Measurements from ENCODE around the gene CSRP2. TPM values are rescaled to one million over a fixed set of nuclear protein-coding genes. Genes with fewer than 3 reads are reported as not detected.
A peak's percentile ranks its signal among the peaks of the same experiment; 100 is the strongest.

Gene CSRP2
- total and polyA plus RNA-seq, 5 experiments from 2014 or later = 0.32 to 0.80 (median 0.68) TPM; not detected in 2

DNA sequence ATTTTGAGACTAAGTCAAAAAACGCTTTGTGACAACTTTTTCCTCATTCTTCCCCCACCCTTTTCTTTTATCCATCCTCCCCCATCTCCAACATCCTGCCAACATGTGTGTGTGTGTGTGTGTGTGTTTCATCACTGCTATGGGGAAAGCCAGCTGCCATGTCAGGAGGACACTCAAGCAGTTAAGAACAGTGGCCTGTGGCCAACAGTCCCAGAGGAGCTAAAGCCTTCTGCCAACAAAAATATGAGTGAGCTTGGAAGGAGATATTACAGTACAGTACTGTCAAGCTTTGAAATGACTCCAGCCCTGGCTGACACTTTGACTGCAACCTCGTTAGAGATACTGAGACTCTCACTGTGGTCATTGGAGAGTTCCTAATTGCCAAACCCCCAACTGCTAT is 5.0 kb upstream of the CSRP2 start:
- ATAC-seq (no peak), DNase-seq (no peak)
- Mint-ChIP-seq H3K27me3 (peaks cover 4 to 18% (median 16%) of the 10 kb centered on the region in 5 donors), H3K9me3 (no peaks in the 10 kb centered on the region), H3K36me3 (no peaks in the 10 kb centered on the region), H3K4me1 (peaks cover 3 to 7% (median 5%) of the 10 kb centered on the region in 4 donors), H3K4me3 (no peak overlapping the region), H3K27ac (no peak overlapping the region)
- POLR2A ChIA-PET = no interaction called here

DNA sequence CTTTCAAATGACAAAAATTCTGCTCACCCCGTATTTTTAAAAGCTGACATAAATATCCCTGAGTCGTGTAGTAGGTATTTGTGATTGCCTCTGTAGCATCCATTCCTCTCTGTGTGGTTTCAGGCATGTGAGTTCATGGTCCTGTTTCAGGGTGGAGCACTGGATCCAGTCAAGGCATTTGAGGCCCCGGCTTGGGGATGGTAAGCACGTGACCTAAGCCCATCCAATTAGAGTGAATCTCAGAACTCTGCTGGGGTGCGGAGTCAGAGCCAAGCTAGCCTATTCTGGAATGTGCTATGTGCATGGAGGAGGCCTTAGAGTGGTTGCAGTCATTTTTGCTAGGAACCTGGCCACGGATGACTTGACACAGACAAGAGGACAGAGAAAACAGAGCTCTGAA is 4.3 kb upstream of the CSRP2 start:
- DNase-seq (no peak), ATAC-seq (no peak)
- POLR2A ChIA-PET = no interaction called here
- H3K4me1 Mint-ChIP-seq = peaks cover 4 to 13% (median 8%) of the 10 kb centered on the region in 4 donors
- no peaks in the 10 kb centered on the region for H3K36me3 Mint-ChIP-seq
- no peak overlapping the region for H3K4me3 Mint-ChIP-seq
- H3K27ac Mint-ChIP-seq = no peak overlapping the region
- no peaks in the 10 kb centered on the region for H3K9me3 Mint-ChIP-seq
- peaks cover 9 to 24% (median 15%) of the 10 kb centered on the region in 5 donors for H3K27me3 Mint-ChIP-seq

DNA sequence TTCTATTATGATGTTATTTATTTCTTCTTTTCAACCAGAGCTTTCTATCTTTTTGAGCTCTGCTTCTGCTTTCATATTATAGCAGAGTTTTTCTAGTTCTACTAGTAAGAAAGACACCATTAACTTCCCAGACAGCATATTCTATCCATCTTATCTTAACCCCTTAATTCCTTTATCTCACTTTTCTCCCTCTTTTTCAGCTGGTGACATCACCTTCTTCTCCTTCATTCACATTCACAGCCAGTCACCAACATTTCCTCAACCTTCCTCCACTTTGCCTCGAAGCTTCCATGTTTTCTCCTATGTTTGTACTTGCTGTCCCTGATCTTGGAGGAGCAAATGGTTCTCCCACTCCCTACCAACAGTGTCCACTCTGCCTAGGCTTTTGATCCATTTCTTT is 3.5 kb upstream of the CSRP2 start:
- no peak overlapping the region for H3K4me3 Mint-ChIP-seq
- no peak overlapping the region for H3K27ac Mint-ChIP-seq
- H3K36me3 Mint-ChIP-seq = no peaks in the 10 kb centered on the region
- POLR2A ChIA-PET = no interaction called here
- H3K27me3 Mint-ChIP-seq = peaks cover 12 to 29% (median 19%) of the 10 kb centered on the region in 5 donors
- ATAC-seq (no peak), DNase-seq (no peak)
- peaks cover 8 to 15% (median 12%) of the 10 kb centered on the region in 4 donors for H3K4me1 Mint-ChIP-seq
- H3K9me3 Mint-ChIP-seq = no peaks in the 10 kb centered on the region

DNA sequence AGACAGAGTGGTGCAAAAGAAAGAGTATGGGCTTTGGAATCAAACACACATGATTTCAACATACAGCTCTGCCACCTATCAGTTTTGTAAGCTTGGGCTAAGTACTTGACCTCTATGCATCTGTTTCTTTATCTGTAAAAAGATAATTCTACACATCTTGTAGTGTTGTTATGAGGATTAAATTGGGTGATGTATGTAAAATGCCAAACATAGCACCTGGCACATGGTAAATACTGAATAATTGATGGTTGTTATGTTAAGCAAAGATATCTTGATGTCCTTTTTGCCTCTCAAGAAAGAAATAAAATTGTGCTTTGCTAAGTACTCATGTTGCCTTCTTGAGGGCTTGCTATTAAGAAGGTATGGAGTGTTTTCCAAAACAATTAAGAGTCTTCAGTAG is 2.3 kb upstream of the CSRP2 start:
- no peak for DNase-seq
- no peak for ATAC-seq
- Mint-ChIP-seq H3K4me3 (no peak overlapping the region), H3K27me3 (peaks cover 18 to 41% (median 28%) of the 10 kb centered on the region in 5 donors), H3K9me3 (no peaks in the 10 kb centered on the region), H3K27ac (no peak overlapping the region), H3K36me3 (peaks cover 0 to 4% (median 0%) of the 10 kb centered on the region in 3 donors), H3K4me1 (peaks cover 8 to 15% (median 12%) of the 10 kb centered on the region in 4 donors)
- POLR2A ChIA-PET = no interaction called here

DNA sequence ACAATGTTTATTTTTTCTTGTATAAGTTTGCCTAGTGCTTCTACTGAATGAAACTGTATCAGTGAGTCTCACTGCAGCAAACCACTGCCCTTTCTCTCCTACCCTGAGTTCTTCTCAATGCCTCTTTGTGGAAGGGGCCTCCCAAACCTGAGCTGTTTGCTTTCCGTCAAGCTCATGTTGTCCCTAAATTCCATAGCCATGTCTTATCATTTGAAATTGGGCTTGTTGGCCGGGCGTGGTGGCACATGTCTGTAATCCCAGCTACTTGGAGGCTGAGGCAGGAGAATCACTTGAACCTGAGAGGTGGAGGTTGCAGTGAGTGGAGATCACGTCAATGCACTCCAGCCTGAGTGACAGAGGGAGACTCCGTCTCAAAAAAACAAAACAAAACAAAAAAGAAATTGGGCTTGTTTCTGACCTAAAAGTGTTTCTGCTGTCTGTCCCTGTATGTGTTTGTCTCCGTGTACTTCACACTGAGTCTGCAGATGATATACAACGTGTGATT is 1.8 kb upstream of the CSRP2 start:
- H3K4me1 Mint-ChIP-seq = peaks cover 8 to 15% (median 12%) of the 10 kb centered on the region in 4 donors
- H3K36me3 Mint-ChIP-seq = peaks cover 0 to 4% (median 0%) of the 10 kb centered on the region in 3 donors
- DNase-seq (no peak), ATAC-seq (no peak)
- POLR2A ChIA-PET = no interaction called here
- H3K4me3 Mint-ChIP-seq = peak overlapping the region in 5 of 10 donors; percentile 4 to 91 (median 51)
- peaks cover 21 to 47% (median 31%) of the 10 kb centered on the region in 5 donors for H3K27me3 Mint-ChIP-seq
- no peaks in the 10 kb centered on the region for H3K9me3 Mint-ChIP-seq
- no peak overlapping the region for H3K27ac Mint-ChIP-seq

DNA sequence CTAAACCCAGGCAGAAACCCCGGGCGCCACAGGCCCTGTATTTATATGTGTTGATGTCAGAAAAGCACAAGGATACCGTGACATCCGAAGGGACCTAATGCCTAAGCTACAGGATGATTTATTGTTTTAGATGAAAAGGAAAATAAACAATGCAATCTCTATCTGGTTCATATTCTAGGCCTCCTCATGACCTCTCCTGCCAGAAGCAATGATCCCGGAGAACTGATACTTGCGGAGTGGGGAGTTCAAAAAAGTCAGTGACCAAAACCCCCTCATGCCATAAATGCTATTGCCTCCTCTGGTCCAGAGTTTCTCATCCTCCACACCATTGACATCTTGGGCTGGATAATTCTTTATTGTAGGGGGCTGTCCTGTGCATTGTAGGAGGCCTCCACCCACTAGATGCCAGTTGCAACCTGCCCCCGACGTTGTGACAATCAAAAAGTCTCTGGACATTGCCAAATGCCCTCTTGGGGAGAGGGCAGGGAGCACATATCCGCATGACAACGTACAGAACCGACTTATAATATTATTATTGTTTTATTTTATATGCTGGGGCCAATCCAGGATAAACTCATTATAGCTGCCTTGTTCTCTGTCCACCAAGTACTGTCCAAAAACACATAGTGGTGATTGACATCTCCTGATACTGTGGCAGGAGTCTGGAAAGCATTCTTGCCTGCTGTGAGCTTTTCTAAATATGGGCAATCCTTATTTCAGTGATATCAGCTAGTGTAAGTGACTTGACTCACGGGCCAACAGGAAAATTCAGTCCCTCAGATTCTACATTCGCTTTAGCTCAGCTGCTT is 1.1 kb upstream of the CSRP2 start:
- no peaks in the 10 kb centered on the region for H3K9me3 Mint-ChIP-seq
- ATAC-seq = no peak
- H3K4me1 Mint-ChIP-seq = peaks cover 8 to 15% (median 12%) of the 10 kb centered on the region in 4 donors
- H3K27ac Mint-ChIP-seq = peak overlapping the region in 5 of 10 donors; percentile 30 to 68 (median 46)
- H3K4me3 Mint-ChIP-seq = peak overlapping the region; percentile 71 to 91 (median 87)
- DNase-seq = no peak
- H3K27me3 Mint-ChIP-seq = peaks cover 25 to 54% (median 34%) of the 10 kb centered on the region in 5 donors
- peaks cover 0 to 4% (median 0%) of the 10 kb centered on the region in 3 donors for H3K36me3 Mint-ChIP-seq
- POLR2A ChIA-PET = no interaction called here

DNA sequence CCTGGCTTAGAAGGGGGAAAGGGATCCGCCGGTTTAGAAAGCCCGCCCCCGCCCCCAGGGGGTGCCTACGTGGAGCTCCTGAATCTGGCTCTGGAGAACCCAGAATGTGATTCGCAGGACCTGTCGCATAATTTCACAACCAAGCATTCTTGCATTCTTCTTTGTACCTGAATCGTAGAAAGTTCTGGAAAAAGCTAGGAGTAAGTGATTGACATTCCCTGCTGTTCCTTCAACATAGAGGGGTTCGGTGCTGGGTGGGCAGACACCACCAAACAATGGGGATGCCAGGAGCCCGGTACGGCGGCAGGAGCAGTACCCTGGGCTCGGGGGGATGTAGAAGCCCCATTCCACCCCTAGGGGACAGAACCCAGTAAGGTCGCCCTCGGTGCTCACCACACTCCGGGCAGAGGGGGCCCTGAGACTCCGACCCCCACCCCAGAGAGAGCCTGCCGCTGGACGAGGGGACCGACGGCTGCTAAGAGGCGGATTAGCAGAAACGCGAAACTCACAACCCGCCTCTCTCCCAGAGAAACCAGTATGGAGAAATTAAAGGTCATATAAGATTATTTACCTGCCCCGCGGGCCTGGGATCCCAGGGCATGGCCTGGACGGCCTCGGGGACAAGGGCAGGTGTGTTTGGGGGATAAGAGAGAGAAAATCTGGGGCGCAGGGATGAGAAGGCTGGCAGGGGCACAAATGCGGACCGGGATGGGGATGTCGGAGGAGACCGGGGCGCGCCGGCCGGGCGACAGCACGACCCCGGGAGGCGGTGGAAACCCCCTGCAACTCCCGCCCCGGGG is 520 bp downstream of the CSRP2 start:
- H3K27ac Mint-ChIP-seq = peak overlapping the region in 4 of 10 donors; percentile 43 to 77 (median 72)
- POLR2A ChIA-PET = interaction anchor here (1.1 kb wide), 1 partner anchor 115 kb away, joined by 3 read pairs; the partner anchor contains the start of gene ZDHHC17

DNA sequence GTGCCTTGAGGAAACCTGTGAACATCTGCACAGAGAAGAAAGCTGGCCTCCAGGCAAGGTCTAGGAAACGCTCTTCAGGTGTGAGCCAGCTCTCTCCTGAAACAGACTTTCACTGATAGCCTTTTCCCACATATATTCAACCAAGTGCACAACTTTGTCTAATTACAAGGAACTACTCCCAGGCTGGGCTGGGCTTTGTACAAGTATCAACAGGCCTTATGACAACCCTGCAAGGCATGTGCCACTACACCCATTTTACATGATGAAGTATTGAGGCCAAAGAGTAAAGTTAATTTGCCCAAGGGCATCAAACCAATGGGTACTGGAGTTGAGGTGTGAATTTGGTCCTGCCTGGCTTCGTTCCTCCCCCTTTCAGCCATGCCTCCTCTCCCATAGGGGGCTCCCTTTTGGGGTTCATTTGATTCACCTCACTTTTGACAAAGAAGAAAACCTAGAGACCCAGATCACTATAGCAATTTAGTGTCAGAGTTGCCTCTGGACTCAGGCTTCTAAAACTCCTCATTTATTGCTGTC is 2.1 kb downstream of the CSRP2 start:
- Mint-ChIP-seq H3K4me3 (peak overlapping the region in 2 of 10 donors; percentile 59 to 70), H3K9me3 (no peaks in the 10 kb centered on the region), H3K36me3 (peaks cover 0 to 4% (median 0%) of the 10 kb centered on the region in 3 donors), H3K27me3 (peaks cover 41 to 75% (median 46%) of the 10 kb centered on the region in 5 donors), H3K27ac (no peak overlapping the region), H3K4me1 (peaks cover 8 to 15% (median 12%) of the 10 kb centered on the region in 4 donors)
- POLR2A ChIA-PET = no interaction called here
- DNase-seq = no peak
- no peak for ATAC-seq

More for the DNA sequence above, 520 bp downstream of the CSRP2 start:
- peaks cover 33 to 61% (median 42%) of the 10 kb centered on the region in 5 donors for H3K27me3 Mint-ChIP-seq
- H3K4me3 Mint-ChIP-seq = peak overlapping the region; percentile 88 to 99 (median 94)
- DNase-seq (peak in 6 of 10 donors; percentile 4 to 62 (median 30)), ATAC-seq (peak; percentile 60 to 65)
- no peaks in the 10 kb centered on the region for H3K9me3 Mint-ChIP-seq
- H3K36me3 Mint-ChIP-seq = peaks cover 0 to 4% (median 0%) of the 10 kb centered on the region in 3 donors
- H3K4me1 Mint-ChIP-seq = peaks cover 8 to 15% (median 12%) of the 10 kb centered on the region in 4 donors

DNA sequence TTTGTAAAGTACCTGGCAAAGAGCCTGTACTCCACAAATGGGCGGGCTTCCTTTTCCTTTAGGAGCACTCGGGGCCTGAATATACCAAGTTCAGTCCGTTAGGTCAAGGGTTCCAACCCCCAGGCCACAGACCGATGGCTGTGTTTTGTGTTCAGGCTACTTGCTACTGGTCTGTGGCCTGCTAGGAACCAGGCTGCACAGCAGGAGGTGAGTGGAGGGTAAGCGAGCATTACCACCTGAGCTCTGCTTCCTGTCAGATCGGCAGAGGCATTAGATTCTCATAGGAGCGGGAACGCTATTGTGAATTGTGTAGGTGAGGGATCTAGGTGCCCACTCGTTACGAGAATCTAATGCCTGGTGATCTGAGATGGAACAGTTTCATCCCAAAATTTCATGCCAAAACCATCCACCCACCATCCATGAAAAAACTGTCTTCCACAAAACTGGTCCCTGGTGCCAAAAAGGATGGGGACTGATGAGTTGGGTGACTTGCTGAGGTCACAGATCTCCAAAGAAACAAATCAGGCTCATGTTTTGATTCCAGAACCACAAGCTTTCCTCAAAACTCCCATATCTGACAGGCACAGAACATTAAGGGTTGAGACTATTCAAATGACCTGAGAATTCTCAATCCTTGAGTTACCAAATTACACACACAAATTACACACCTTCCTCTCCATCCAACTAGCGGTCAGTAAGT is 4.2 kb downstream of the CSRP2 start:
- ATAC-seq = no peak
- Mint-ChIP-seq H3K36me3 (peaks cover 0 to 4% (median 0%) of the 10 kb centered on the region in 3 donors), H3K27me3 (peaks cover 43 to 79% (median 50%) of the 10 kb centered on the region in 5 donors), H3K27ac (no peak overlapping the region), H3K9me3 (no peaks in the 10 kb centered on the region), H3K4me1 (peaks cover 8 to 15% (median 12%) of the 10 kb centered on the region in 4 donors), H3K4me3 (no peak overlapping the region)
- POLR2A ChIA-PET = no interaction called here
- no peak for DNase-seq

DNA sequence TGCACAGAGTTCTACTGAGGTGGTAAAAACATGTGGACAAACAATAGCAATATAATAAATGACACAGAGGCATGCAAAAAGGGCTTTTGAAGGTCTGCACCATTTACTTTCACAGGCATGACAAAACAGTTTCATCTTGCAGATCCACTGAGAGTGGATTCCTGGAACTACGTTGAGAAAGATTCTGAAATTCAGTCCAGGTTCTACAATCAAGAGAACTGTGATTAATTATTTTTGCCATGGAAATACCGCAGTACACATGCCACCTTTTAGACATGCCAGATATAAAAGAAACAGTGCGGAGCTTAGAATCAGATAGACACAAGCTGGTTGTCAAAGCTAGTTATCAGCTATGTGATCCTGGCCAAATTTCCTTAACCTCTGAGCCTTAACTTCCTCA is 4.8 kb downstream of the CSRP2 start:
- ATAC-seq = no peak
- Mint-ChIP-seq H3K27ac (no peak overlapping the region), H3K4me3 (no peak overlapping the region), H3K4me1 (peaks cover 5 to 11% (median 7%) of the 10 kb centered on the region in 4 donors), H3K36me3 (peaks cover 0 to 4% (median 0%) of the 10 kb centered on the region in 3 donors), H3K27me3 (peaks cover 41 to 80% (median 50%) of the 10 kb centered on the region in 5 donors), H3K9me3 (no peaks in the 10 kb centered on the region)
- POLR2A ChIA-PET = no interaction called here
- no peak for DNase-seq

DNA sequence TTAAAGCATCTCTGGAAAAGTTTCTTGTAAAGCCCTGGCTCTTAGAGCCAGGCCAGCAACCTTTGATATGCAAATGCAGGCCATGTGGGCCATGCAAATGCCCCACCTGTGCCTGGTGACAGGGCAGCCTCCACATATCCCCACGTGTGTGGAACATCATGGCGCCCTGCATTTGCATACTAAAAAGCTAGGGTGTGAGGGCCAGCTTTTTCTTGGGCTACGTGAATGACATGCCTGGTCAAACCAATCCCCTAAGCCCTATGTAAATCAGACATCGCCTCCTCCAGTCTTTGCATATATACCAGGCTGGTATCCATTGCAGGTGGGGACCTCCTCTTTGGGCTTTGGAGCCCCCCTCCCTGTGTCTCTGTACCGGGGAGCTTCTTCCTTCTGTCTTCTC is 6.4 kb downstream of the CSRP2 start:
- no peak overlapping the region for H3K4me3 Mint-ChIP-seq
- no peaks in the 10 kb centered on the region for H3K9me3 Mint-ChIP-seq
- no peak for DNase-seq
- no peak overlapping the region for H3K27ac Mint-ChIP-seq
- H3K36me3 Mint-ChIP-seq = peaks cover 0 to 4% (median 0%) of the 10 kb centered on the region in 3 donors
- no peak for ATAC-seq
- POLR2A ChIA-PET = no interaction called here
- H3K27me3 Mint-ChIP-seq = peaks cover 33 to 67% (median 42%) of the 10 kb centered on the region in 5 donors
- peaks cover 0 to 1% (median under 1%) of the 10 kb centered on the region in 4 donors for H3K4me1 Mint-ChIP-seq

DNA sequence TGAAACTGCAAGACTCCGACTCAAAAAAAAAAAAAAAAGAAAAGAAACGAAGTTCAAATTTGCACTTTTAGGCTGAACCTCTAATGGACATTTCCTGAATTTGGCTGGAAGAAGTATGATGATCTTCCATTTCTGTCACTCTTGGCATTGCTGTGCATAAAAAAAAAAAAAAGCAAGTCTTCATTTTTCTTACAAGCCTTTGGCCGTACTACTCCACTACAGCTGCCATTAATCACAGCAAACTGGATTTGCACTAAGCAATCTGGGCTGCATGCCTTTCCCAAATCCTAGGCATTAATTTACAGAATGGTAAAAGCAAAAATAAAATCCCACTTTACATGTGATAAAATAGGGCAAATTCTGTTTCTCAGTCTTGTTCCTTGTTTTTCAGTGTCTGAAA is 7.1 kb downstream of the CSRP2 start:
- POLR2A ChIA-PET = no interaction called here
- H3K4me3 Mint-ChIP-seq = no peak overlapping the region
- H3K27me3 Mint-ChIP-seq = peaks cover 26 to 61% (median 36%) of the 10 kb centered on the region in 5 donors
- DNase-seq (no peak), ATAC-seq (no peak)
- no peaks in the 10 kb centered on the region for H3K4me1 Mint-ChIP-seq
- H3K36me3 Mint-ChIP-seq = no peaks in the 10 kb centered on the region
- H3K27ac Mint-ChIP-seq = no peak overlapping the region
- no peaks in the 10 kb centered on the region for H3K9me3 Mint-ChIP-seq

Data from naive thymus-derived CD8-positive, alpha-beta T cell (primary cell).